Hepatocyte (in vitro differentiated cells): Measurements from ENCODE around the gene AKAP10.

Experiments used
- EZH2phosphoT487 ChIP-seq: fragments of 200-600 bp; sonication (generic); IDR thresholded peaks from one replicate; pipeline ENCODE4 v1.6.1; 2018; ENCODE audit warnings: antibody characterized with exemption, mild to moderate bottlenecking, low read depth, moderate library complexity; ENCODE audit not compliant: unreplicated experiment, severe bottlenecking
- TF ChIP-seq, protein P1 (sequence below): fragments of 200-600 bp; sonication (generic); IDR thresholded peaks from 2 replicates; pipeline ENCODE4 v1.5.1; 2016; ENCODE audit warnings: antibody characterized with exemption, mild to moderate bottlenecking; ENCODE audit not compliant: poor library complexity

DNA sequence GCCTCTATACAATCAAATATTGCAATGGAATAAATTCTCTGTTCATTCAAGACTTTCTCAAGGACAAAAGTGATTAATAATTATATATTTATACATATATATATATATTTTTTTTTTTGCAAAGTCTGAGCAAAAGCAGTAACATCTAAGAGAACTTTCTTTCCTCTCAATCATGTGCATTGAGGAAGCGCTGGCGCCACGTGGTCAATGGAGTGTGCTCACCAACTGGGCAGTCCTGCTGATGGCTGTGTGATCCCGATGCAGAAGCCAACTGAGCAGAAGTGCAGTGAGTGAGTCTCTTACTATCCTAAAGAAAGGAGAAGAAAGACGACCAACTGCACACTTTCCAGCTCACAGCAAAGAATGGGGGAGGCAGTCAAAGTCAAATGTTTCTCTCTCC is 72.7 kb downstream of the AKAP10 start:
- TF ChIP-seq, protein P1, sequence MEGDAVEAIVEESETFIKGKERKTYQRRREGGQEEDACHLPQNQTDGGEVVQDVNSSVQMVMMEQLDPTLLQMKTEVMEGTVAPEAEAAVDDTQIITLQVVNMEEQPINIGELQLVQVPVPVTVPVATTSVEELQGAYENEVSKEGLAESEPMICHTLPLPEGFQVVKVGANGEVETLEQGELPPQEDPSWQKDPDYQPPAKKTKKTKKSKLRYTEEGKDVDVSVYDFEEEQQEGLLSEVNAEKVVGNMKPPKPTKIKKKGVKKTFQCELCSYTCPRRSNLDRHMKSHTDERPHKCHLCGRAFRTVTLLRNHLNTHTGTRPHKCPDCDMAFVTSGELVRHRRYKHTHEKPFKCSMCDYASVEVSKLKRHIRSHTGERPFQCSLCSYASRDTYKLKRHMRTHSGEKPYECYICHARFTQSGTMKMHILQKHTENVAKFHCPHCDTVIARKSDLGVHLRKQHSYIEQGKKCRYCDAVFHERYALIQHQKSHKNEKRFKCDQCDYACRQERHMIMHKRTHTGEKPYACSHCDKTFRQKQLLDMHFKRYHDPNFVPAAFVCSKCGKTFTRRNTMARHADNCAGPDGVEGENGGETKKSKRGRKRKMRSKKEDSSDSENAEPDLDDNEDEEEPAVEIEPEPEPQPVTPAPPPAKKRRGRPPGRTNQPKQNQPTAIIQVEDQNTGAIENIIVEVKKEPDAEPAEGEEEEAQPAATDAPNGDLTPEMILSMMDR = no peak
- TF ChIP-seq EZH2phosphoT487 = no peak
